ENCODE measurements around the gene NOTCH2NLA. TPM values are rescaled to one million over a fixed set of nuclear protein-coding genes. Genes with fewer than 3 reads are reported as not detected.
A peak's percentile ranks its signal among the peaks of the same experiment; 100 is the strongest.
"Not testable (repeated sequence)": the region's sequence is repeated elsewhere in the genome, so short reads cannot be mapped to it uniquely, and the experiment has no call there.

NOTCH2NLA gene
- total RNA-seq (100 to 1,000 TPM in 1 of 2 donors, 10 to 100 TPM in 1; 45.1 to 128 TPM), polyA plus RNA-seq (10 to 100 TPM; 14.6 to 22.9 TPM)
- long read RNA-seq, donor 1, transcript NOTCH2NLA-201 (5 exons, 1,874 nt) = major isoform, 5 of 6 reads
- long read RNA-seq, donor 1, partial matches to known transcripts = 0 of 6 reads
- long read RNA-seq, donor 1, other reads (novel, unspliced or antisense) = 0 of 6 reads
- long read RNA-seq, donor 2, partial matches to known transcripts = 0 of 2 reads
- long read RNA-seq, donor 2, other reads (novel, unspliced or antisense) = 0 of 2 reads
- long read RNA-seq, donor 3, partial matches to known transcripts = 0 of 3 reads
- long read RNA-seq, donor 3, other reads (novel, unspliced or antisense) = 0 of 3 reads
- long read RNA-seq, donor 4, partial matches to known transcripts = 0 of 2 reads
- long read RNA-seq, donor 4, other reads (novel, unspliced or antisense) = 0 of 2 reads
- long read RNA-seq, donor 5, partial matches to known transcripts = 0 of 5 reads
- long read RNA-seq, donor 5, other reads (novel, unspliced or antisense) = 0 of 5 reads

GRCh38 chr1:146228710-146229477 lies at the start of gene NOTCH2NLA:
Gene NOTCH2NLA, minus strand, starts transcription at chr1:146229021. Its CDS starts 39,684 bp downstream, at chr1:146189337.
- Histone ChIP-seq H3K27ac (ENCODE audit: low read depth in 1 of 2, low read length in 1 of 2) (peak within 1 kb of the TSS in 1 of 2 donors; percentile 73), H3K4me3 (peak within 1 kb of the TSS; percentile 35)
- H3K9ac ChIP-seq (ENCODE audit: insufficient read depth in 1 of 2, low read length in 2 of 2); H3K27me3 ChIP-seq (ENCODE audit: control insufficient read depth in 3 of 3, insufficient read depth in 3 of 3, low read length in 2 of 3); H3K4me1 ChIP-seq (ENCODE audit: control insufficient read depth in 5 of 5, insufficient read depth in 5 of 5, low read length in 5 of 5); H3K36me3 ChIP-seq (ENCODE audit: control insufficient read depth in 4 of 4, insufficient read depth in 4 of 4, low read length in 4 of 4); H3K9me3 ChIP-seq (ENCODE audit: control insufficient read depth in 4 of 4, insufficient read depth in 3 of 4, low read length in 3 of 4): not testable (repeated sequence)
- DNase-seq (peak in 1 of 3 donors; percentile 45), ATAC-seq (ENCODE audit: insufficient read depth, low FRiP score) (peak; percentile 75)
- 0 to 1% methylated on average over 12 to 30 of the region's 72 CpGs for WGBS, 2 donors

DNA sequence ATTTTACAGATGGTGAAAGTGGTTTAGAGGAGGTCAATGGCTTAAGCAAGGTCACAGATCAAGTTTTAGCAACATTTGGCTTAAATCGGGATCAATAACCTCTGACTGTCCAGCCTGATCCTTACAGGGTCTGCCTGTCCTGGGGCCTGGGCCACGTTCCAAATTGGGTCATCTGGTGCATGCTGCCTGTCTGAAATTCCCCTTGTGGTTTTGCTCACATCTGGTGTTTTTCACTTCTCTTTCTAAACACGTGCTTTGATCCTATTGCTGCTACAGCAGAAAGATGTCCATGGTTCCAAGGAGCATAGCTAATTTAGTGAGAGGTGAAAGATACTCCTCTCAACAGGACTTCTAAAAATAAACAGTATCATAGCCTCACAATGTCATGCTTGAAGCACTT lies 49.5 kb upstream of the NOTCH2NLA start:
- H3K4me3 ChIP-seq; H3K9me3 ChIP-seq (ENCODE audit: control insufficient read depth in 4 of 4, insufficient read depth in 3 of 4, low read length in 3 of 4); H3K27ac ChIP-seq (ENCODE audit: low read depth in 1 of 2, low read length in 1 of 2); H3K27me3 ChIP-seq (ENCODE audit: control insufficient read depth in 3 of 3, insufficient read depth in 3 of 3, low read length in 2 of 3); H3K9ac ChIP-seq (ENCODE audit: insufficient read depth in 1 of 2, low read length in 2 of 2); H3K36me3 ChIP-seq (ENCODE audit: control insufficient read depth in 4 of 4, insufficient read depth in 4 of 4, low read length in 4 of 4); DNase-seq; H3K4me1 ChIP-seq (ENCODE audit: control insufficient read depth in 5 of 5, insufficient read depth in 5 of 5, low read length in 5 of 5): not testable (repeated sequence)
- ATAC-seq (ENCODE audit: insufficient read depth, low FRiP score) = peak; percentile 41
- WGBS, 2 donors = no CpG with 5 or more reads among the region's 3 CpGs

- H3K4me3 ChIP-seq; H3K36me3 ChIP-seq (ENCODE audit: control insufficient read depth in 4 of 4, insufficient read depth in 4 of 4, low read length in 4 of 4); H3K27ac ChIP-seq (ENCODE audit: low read depth in 1 of 2, low read length in 1 of 2); ATAC-seq (ENCODE audit: insufficient read depth, low FRiP score); H3K9ac ChIP-seq (ENCODE audit: insufficient read depth in 1 of 2, low read length in 2 of 2); H3K4me1 ChIP-seq (ENCODE audit: control insufficient read depth in 5 of 5, insufficient read depth in 5 of 5, low read length in 5 of 5); H3K9me3 ChIP-seq (ENCODE audit: control insufficient read depth in 4 of 4, insufficient read depth in 3 of 4, low read length in 3 of 4); H3K27me3 ChIP-seq (ENCODE audit: control insufficient read depth in 3 of 3, insufficient read depth in 3 of 3, low read length in 2 of 3); DNase-seq: not testable (repeated sequence)
- no CpG with 5 or more reads among the region's 2 CpGs for WGBS, 2 donors
These were observed 48.3 kb upstream of the NOTCH2NLA start for GRCh38 chr1:146277087-146277486.

DNA sequence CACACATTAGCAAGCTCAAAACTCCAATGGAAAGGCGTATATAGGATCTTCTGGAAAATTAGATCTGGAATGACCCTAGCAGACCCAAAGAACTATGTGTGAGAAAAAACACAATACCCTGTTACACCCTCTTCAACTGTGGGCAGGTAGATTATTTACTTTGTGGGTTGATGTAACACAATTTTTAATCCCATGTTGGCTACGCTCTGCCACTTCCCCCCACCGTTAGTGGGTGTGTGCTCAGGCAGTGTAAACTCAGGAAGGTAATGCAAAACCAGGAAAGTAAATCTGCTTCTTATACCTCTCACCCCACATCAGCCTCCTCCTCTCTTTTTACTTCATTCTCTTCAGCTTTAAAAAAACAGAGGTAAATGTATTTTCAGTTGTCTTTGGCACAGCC lies 45.3 kb upstream of the NOTCH2NLA start:
- not testable (repeated sequence) for H3K4me3 ChIP-seq; H3K36me3 ChIP-seq (ENCODE audit: control insufficient read depth in 4 of 4, insufficient read depth in 4 of 4, low read length in 4 of 4); H3K9me3 ChIP-seq (ENCODE audit: control insufficient read depth in 4 of 4, insufficient read depth in 3 of 4, low read length in 3 of 4); H3K27me3 ChIP-seq (ENCODE audit: control insufficient read depth in 3 of 3, insufficient read depth in 3 of 3, low read length in 2 of 3); ATAC-seq (ENCODE audit: insufficient read depth, low FRiP score); H3K9ac ChIP-seq (ENCODE audit: insufficient read depth in 1 of 2, low read length in 2 of 2); H3K4me1 ChIP-seq (ENCODE audit: control insufficient read depth in 5 of 5, insufficient read depth in 5 of 5, low read length in 5 of 5); H3K27ac ChIP-seq (ENCODE audit: low read depth in 1 of 2, low read length in 1 of 2); DNase-seq
- WGBS, 2 donors = no CpG with 5 or more reads among the region's 3 CpGs

GRCh38 chr1:146273194-146273593 lies 44.4 kb upstream of the NOTCH2NLA start:
- not testable (repeated sequence) for H3K27me3 ChIP-seq (ENCODE audit: control insufficient read depth in 3 of 3, insufficient read depth in 3 of 3, low read length in 2 of 3); H3K4me1 ChIP-seq (ENCODE audit: control insufficient read depth in 5 of 5, insufficient read depth in 5 of 5, low read length in 5 of 5); H3K27ac ChIP-seq (ENCODE audit: low read depth in 1 of 2, low read length in 1 of 2); ATAC-seq (ENCODE audit: insufficient read depth, low FRiP score); DNase-seq; H3K4me3 ChIP-seq; H3K36me3 ChIP-seq (ENCODE audit: control insufficient read depth in 4 of 4, insufficient read depth in 4 of 4, low read length in 4 of 4); H3K9ac ChIP-seq (ENCODE audit: insufficient read depth in 1 of 2, low read length in 2 of 2); H3K9me3 ChIP-seq (ENCODE audit: control insufficient read depth in 4 of 4, insufficient read depth in 3 of 4, low read length in 3 of 4)
- no CpG with 5 or more reads among the region's 5 CpGs for WGBS, 2 donors

DNA sequence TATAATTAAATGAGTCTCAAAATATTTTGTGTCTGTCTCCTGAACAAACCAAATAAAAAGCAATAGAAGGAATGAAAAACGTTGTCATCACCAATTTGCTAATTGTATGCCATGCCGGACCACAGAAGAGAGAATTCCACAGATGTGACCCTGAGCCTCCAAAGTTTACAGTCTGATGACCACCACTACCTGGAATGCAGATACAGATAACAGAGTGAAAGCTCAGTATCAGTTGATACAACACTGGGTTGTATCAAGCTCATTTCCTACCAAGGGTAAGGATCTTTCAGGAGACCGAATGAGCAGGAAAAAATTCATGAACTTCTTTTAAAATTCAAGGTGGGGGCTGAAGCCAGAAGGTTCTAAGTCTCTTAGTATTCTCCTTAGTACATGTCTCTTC lies 43.9 kb upstream of the NOTCH2NLA start:
- not testable (repeated sequence) for H3K9ac ChIP-seq (ENCODE audit: insufficient read depth in 1 of 2, low read length in 2 of 2); H3K36me3 ChIP-seq (ENCODE audit: control insufficient read depth in 4 of 4, insufficient read depth in 4 of 4, low read length in 4 of 4); H3K27me3 ChIP-seq (ENCODE audit: control insufficient read depth in 3 of 3, insufficient read depth in 3 of 3, low read length in 2 of 3); DNase-seq; ATAC-seq (ENCODE audit: insufficient read depth, low FRiP score); H3K4me1 ChIP-seq (ENCODE audit: control insufficient read depth in 5 of 5, insufficient read depth in 5 of 5, low read length in 5 of 5); H3K27ac ChIP-seq (ENCODE audit: low read depth in 1 of 2, low read length in 1 of 2); H3K9me3 ChIP-seq (ENCODE audit: control insufficient read depth in 4 of 4, insufficient read depth in 3 of 4, low read length in 3 of 4); H3K4me3 ChIP-seq
- WGBS, 2 donors = no CpG with 5 or more reads among the region's 3 CpGs

GRCh38 chr1:146271977-146272376 lies 43.2 kb upstream of the NOTCH2NLA start:
- H3K4me3 ChIP-seq; H3K9ac ChIP-seq (ENCODE audit: insufficient read depth in 1 of 2, low read length in 2 of 2); H3K9me3 ChIP-seq (ENCODE audit: control insufficient read depth in 4 of 4, insufficient read depth in 3 of 4, low read length in 3 of 4); H3K27me3 ChIP-seq (ENCODE audit: control insufficient read depth in 3 of 3, insufficient read depth in 3 of 3, low read length in 2 of 3); ATAC-seq (ENCODE audit: insufficient read depth, low FRiP score); H3K36me3 ChIP-seq (ENCODE audit: control insufficient read depth in 4 of 4, insufficient read depth in 4 of 4, low read length in 4 of 4); H3K4me1 ChIP-seq (ENCODE audit: control insufficient read depth in 5 of 5, insufficient read depth in 5 of 5, low read length in 5 of 5); H3K27ac ChIP-seq (ENCODE audit: low read depth in 1 of 2, low read length in 1 of 2); DNase-seq: not testable (repeated sequence)
- WGBS, 2 donors = no CpG with 5 or more reads among the region's 2 CpGs

DNA sequence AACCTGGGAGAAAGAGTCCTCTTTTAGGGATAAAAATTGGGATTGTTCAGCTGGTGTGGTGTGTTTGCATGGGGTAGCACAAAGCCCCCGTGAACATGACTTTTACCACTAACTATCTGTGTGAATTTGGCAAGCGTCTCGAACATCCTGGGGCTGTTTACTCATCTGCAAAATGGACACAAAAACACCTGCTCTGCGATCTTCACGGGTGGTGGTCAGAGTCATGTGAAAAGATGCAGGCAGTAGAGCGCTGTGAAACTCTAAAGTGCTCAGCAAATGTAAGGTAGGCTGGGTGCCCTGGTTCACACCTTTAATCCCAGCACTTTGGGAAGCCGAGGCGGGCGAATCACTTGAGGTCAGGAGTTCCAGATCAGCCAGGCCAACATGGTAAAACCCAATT lies 41.3 kb upstream of the NOTCH2NLA start:
- H3K27me3 ChIP-seq (ENCODE audit: control insufficient read depth in 3 of 3, insufficient read depth in 3 of 3, low read length in 2 of 3); ATAC-seq (ENCODE audit: insufficient read depth, low FRiP score); H3K4me1 ChIP-seq (ENCODE audit: control insufficient read depth in 5 of 5, insufficient read depth in 5 of 5, low read length in 5 of 5); H3K27ac ChIP-seq (ENCODE audit: low read depth in 1 of 2, low read length in 1 of 2); H3K9ac ChIP-seq (ENCODE audit: insufficient read depth in 1 of 2, low read length in 2 of 2); H3K9me3 ChIP-seq (ENCODE audit: control insufficient read depth in 4 of 4, insufficient read depth in 3 of 4, low read length in 3 of 4); H3K36me3 ChIP-seq (ENCODE audit: control insufficient read depth in 4 of 4, insufficient read depth in 4 of 4, low read length in 4 of 4); DNase-seq; H3K4me3 ChIP-seq: not testable (repeated sequence)
- no CpG with 5 or more reads among the region's 9 CpGs for WGBS, 2 donors

Measured in lung (tissue), 14 donors.